GM12865 (cell line): ENCODE measurements around the gene MOCS2.

Experiments used
- DNase-seq: peaks from one replicate; pipeline ENCODE4 v3.0.0; 2010; ENCODE audit warnings: low read depth
- H3K4me3 ChIP-seq: 2 replicates; pipeline ENCODE4 v1.5.1; 2011; ENCODE audit warnings: mild to moderate bottlenecking, low read depth, low read length, control low read depth
- CTCF ChIP-seq: IDR thresholded peaks from 2 replicates; pipeline ENCODE4 v1.5.1; 2011; ENCODE audit warnings: low read length, control low read depth, low read depth, inconsistent platforms; ENCODE audit not compliant: insufficient read depth; ENCODE audit errors: missing control alignments

MOCS2 gene

GRCh38 chr5:53071298-53071697 lies 38.3 kb downstream of the MOCS2 start:
- no peak overlapping the region for H3K4me3 ChIP-seq
- no peak for DNase-seq
- no peak for TF ChIP-seq CTCF

GRCh38 chr5:53069626-53070025 lies 39.9 kb downstream of the MOCS2 start:
- no peak for TF ChIP-seq CTCF
- no peak for DNase-seq
- no peak overlapping the region for H3K4me3 ChIP-seq

- no peak for DNase-seq
- H3K4me3 ChIP-seq = no peak overlapping the region
- no peak for TF ChIP-seq CTCF
Observed at GRCh38 chr5:53068291-53068836, 41.2 kb downstream of the MOCS2 start.

- no peak for DNase-seq
- TF ChIP-seq CTCF = no peak
- no peak overlapping the region for H3K4me3 ChIP-seq
Observed at GRCh38 chr5:53067641-53068040, 41.9 kb downstream of the MOCS2 start.

- no peak for DNase-seq
- no peak for TF ChIP-seq CTCF
- no peak overlapping the region for H3K4me3 ChIP-seq
Observed at GRCh38 chr5:53066088-53066487, 43.5 kb downstream of the MOCS2 start.

GRCh38 chr5:53063791-53064190 lies 45.8 kb downstream of the MOCS2 start:
- no peak for DNase-seq
- H3K4me3 ChIP-seq = no peak overlapping the region
- TF ChIP-seq CTCF = no peak

- DNase-seq = no peak
- H3K4me3 ChIP-seq = no peak overlapping the region
- no peak for TF ChIP-seq CTCF
Observed at GRCh38 chr5:53063176-53063575, 46.4 kb downstream of the MOCS2 start.
